GM12872 (cell line): ENCODE measurements around the gene VPS13D.

Source experiments
- TF ChIP-seq, protein P1 (sequence below): IDR thresholded peaks from 3 replicates; pipeline ENCODE4 v1.5.1; 2011; ENCODE audit warnings: low read depth, mild to moderate bottlenecking, low read length, moderate library complexity; ENCODE audit not compliant: insufficient read depth

VPS13D gene

DNA sequence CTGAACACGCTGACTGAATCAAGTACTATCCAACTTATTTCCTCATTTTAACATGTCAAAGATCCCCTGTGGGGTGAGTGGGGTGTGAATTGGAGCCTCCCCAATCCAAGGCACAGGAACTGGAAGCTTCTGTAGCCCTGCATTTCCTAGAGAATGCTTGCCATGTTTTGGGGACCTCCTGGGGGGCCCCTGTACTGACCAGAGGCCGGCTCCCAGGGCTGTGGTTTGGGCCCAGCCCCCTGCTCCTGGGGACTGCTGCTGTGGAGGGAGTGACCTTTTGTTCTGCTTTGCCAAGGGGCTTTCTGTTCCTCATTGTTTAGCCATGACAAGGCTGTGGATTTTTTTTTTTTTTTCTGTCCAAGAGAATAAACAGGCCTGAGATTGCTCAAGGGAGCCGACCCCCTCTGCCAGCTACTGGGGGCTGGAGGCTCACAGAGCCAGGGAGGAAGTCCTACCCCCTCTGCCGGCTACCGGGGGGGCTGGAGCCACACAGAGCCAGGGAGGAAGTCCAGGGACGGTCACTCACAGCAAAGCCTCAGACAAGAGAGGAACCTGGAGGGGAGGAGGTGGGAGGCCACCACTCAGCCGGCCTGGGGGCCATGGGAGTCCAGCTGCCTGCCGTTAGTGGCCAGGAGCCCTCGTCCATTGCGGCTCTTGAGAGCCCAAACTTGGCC is 45.7 kb upstream of the VPS13D start:
- TF ChIP-seq, protein P1, sequence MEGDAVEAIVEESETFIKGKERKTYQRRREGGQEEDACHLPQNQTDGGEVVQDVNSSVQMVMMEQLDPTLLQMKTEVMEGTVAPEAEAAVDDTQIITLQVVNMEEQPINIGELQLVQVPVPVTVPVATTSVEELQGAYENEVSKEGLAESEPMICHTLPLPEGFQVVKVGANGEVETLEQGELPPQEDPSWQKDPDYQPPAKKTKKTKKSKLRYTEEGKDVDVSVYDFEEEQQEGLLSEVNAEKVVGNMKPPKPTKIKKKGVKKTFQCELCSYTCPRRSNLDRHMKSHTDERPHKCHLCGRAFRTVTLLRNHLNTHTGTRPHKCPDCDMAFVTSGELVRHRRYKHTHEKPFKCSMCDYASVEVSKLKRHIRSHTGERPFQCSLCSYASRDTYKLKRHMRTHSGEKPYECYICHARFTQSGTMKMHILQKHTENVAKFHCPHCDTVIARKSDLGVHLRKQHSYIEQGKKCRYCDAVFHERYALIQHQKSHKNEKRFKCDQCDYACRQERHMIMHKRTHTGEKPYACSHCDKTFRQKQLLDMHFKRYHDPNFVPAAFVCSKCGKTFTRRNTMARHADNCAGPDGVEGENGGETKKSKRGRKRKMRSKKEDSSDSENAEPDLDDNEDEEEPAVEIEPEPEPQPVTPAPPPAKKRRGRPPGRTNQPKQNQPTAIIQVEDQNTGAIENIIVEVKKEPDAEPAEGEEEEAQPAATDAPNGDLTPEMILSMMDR = 0 out of 3 replicates have a peak, but pooled peaks have one; percentile 19

GRCh38 chr1:12185036-12185917 is 44.6 kb upstream of the VPS13D start:
- TF ChIP-seq, protein P1 = no peak

- TF ChIP-seq, protein P1 = no peak
Observed at GRCh38 chr1:12185918-12186678, 43.7 kb upstream of the VPS13D start.

DNA sequence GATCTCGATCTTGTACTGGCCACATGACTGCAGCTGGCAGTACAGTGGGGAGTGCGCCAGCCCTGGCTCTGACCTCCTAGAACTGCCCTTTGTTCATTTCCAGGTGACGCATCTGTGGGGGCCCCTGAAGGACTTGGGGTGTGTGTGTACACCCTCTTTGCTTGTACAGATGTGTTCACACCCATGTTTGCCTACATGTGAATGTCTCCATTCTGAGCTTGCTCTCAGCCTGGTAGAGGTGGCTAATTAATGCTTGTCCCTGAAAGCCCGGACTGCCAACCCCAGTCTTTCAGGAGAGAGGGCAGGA is 43.2 kb upstream of the VPS13D start:
- TF ChIP-seq, protein P1 = no peak

DNA sequence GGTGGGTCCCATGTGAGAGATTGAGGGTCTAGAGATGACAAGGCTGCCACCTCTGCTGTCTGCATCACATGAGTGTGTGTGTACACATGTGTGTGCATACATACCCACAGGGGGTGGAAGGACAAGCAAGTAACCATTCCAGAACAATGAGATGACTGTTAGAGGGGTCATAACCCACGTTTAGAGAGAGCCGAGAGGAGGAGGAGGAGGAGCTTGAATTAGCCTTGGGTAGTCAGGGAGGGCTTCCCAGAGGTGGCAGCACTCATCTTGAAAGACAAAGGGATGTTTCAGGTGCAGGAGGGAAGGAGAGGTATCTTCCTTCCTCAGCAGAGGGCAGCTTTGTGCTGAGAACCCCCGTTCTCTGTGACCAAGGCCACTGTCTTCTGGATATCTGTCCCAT is 41.7 kb upstream of the VPS13D start:
- TF ChIP-seq, protein P1 = no peak

DNA sequence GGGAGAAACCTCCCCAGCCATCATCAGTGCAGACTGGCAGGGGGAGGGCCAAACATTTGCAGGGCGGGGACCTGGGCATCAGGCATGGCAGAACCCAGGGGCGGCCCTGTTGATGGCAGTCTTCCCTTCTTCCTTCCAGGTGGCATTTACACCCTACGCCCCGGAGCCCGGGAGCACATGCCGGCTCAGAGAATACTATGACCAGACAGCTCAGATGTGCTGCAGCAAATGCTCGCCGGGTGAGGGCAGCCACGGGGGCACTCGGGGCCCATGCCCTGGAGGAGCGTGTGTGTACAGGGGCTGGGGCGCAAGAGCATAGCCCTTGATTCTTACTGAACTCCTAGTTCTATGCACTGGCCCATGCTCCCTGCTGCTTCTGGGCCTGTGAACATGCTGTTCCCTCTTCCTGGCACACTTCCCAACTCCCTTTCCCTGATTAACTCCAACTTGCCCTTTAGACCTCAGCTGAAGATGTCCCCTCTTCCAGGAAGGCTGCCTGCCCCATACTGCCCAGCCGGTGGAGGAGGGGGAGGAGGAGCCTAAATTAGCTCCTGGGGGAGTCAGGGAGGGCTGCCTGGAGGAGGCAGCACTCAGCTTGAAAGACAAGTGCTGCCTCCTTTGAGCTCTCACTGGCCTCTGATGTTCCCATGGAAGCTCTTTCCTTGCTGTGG is 41.0 kb upstream of the VPS13D start:
- TF ChIP-seq, protein P1 = no peak

DNA sequence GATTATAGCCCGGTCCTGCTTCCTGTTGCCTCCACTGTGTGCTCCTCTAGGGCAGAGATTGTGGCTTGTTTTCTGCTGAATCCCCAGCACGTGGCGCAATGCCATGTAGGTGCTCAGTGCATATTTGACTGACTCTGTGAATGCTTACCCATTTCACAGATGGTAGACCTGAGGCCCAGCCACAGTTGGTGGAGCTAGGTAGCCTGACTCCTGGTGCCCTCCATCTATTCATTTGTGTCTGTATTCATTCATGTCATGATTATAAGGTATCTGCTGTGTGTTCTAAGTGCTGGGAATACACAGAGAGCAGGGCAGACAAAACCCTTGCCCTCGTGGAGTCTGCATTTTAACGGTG is 40.5 kb upstream of the VPS13D start:
- TF ChIP-seq, protein P1 = no peak
